Myometrial cell (primary cell): ENCODE measurements around the gene WDR45B. TPM values are rescaled to one million over a fixed set of nuclear protein-coding genes. Genes with fewer than 3 reads are reported as not detected.

Experiments
- total RNA-seq: library from RNA; depleted of rRNA; stranded (reverse); fragments of >200 nt; gene quantifications from 2 replicates; pipeline ENCODE4 v1.2.3, GENCODE V29; 2015

The WDR45B gene
- 55.9 and 59.0 TPM in 2 replicates for total RNA-seq

DNA sequence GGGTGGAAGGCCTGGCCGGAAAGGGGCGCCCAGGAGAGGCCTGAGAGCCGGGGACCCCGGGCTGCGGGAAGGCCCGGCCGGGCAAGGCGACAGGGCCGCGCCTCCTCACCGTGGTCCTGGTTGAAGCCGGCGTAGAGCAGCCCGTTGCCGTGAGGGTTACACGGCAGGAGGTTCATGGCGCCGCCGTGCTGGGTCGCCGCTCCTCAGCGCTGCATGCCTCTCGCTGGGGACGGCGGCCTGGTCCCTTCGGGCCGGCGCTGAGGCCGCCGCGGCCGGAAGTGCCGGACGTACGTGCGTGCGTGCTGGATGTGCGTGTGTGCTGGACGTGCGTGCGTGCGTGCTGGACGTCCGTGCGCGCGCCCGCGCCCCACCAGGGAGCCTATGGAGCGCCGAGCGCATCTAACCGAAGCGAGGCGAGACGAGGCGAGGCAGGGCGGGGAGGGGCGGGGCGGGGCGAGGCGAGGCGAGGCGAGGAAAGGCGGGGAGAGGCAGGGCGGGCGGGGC lies at the start of gene WDR45B:
Gene WDR45B (minus strand): TSS at position 280 of the 504 bp plus-strand sequence. CDS start 104 bp downstream, at position 176.

Other genes with a start within 250 kb of the WDR45B start
- 3.0 and 11.5 TPM in 2 replicates for gene HEXD, start 230.1 kb downstream of the WDR45B start, total RNA-seq
- gene OGFOD3, start 229.9 kb downstream of the WDR45B start, total RNA-seq, result 26.8 and 34.7 TPM in 2 replicates
- 123 and 130 TPM in 2 replicates for gene CYBC1, start 197.7 kb downstream of the WDR45B start, total RNA-seq
- 25.4 and 50.3 TPM in 2 replicates for gene NARF, start 189.7 kb downstream of the WDR45B start, total RNA-seq
- gene FOXK2, start 128.7 kb downstream of the WDR45B start, total RNA-seq, result 25.7 and 30.1 TPM in 2 replicates
- 4.0 and 9.7 TPM in 2 replicates for gene RAB40B, start 50.3 kb upstream of the WDR45B start, total RNA-seq
- 23.4 and 24.8 TPM in 2 replicates for gene FN3KRP, start 68.3 kb upstream of the WDR45B start, total RNA-seq
- 0.35 and 2.9 TPM in 2 replicates for gene FN3K, start 87.2 kb upstream of the WDR45B start, total RNA-seq
- gene TBCD, start 103.6 kb upstream of the WDR45B start, total RNA-seq, result 41.2 and 51.9 TPM in 2 replicates
- not detected in 2 replicates for gene ZNF750, start 191.6 kb upstream of the WDR45B start, total RNA-seq